ENCODE data around the gene MAD2L1.

- TF ChIP-seq CTCF (IDR thresholded peaks at IDR 0.05) (no peak), POLR2A (IDR thresholded peaks at IDR 0.05) (no peak)
Observed at GRCh38 chr4:120052856-120053255, 13.8 kb downstream of the MAD2L1 start.

Data from uterus (tissue), 2 donors.